HG02763 (cell line): ENCODE results near the gene NOTCH2.
"Not testable (repeated sequence)": the region's sequence is repeated elsewhere in the genome, so short reads cannot be mapped to it uniquely, and the experiment has no call there.

ENCODE experiments used
- ATAC-seq: cut with Tn5 transposase; IDR thresholded peaks from one replicate; pipeline ENCODE4 v1.9.1; 2021; ENCODE audit warnings: mild to moderate bottlenecking, moderate library complexity; ENCODE audit not compliant: unreplicated experiment

The NOTCH2 gene

GRCh38 chr1:120069920-120070214 lies 405 bp upstream of the NOTCH2 start:
- not testable (repeated sequence) for ATAC-seq

GRCh38 chr1:120068683-120069066 lies 787 bp downstream of the NOTCH2 start:
- ATAC-seq: not testable (repeated sequence)

- not testable (repeated sequence) for ATAC-seq
Observed at GRCh38 chr1:120048208-120048607, 21.3 kb downstream of the NOTCH2 start.

GRCh38 chr1:120041771-120042170 lies 27.7 kb downstream of the NOTCH2 start:
- not testable (repeated sequence) for ATAC-seq

GRCh38 chr1:120032253-120032652 lies 37.2 kb downstream of the NOTCH2 start:
- ATAC-seq: not testable (repeated sequence)

GRCh38 chr1:120023791-120024190 lies 45.7 kb downstream of the NOTCH2 start:
- not testable (repeated sequence) for ATAC-seq

- not testable (repeated sequence) for ATAC-seq
Observed at GRCh38 chr1:120014978-120015377, 54.5 kb downstream of the NOTCH2 start.

- ATAC-seq: not testable (repeated sequence)
Observed at GRCh38 chr1:120008320-120008719, 61.1 kb downstream of the NOTCH2 start.

GRCh38 chr1:120007850-120008249 lies 61.6 kb downstream of the NOTCH2 start:
- not testable (repeated sequence) for ATAC-seq

GRCh38 chr1:120001035-120001434 lies 68.4 kb downstream of the NOTCH2 start:
- not testable (repeated sequence) for ATAC-seq

GRCh38 chr1:119996731-119997312 lies 72.6 kb downstream of the NOTCH2 start:
- not testable (repeated sequence) for ATAC-seq

GRCh38 chr1:119995975-119996374 lies 73.5 kb downstream of the NOTCH2 start:
- ATAC-seq: not testable (repeated sequence)

GRCh38 chr1:119988306-119989062 lies 81.0 kb downstream of the NOTCH2 start:
- no peak for ATAC-seq

- no peak for ATAC-seq
Observed at GRCh38 chr1:119987686-119988085, 81.8 kb downstream of the NOTCH2 start.

- no peak for ATAC-seq
Observed at GRCh38 chr1:119987112-119987511, 82.3 kb downstream of the NOTCH2 start.

- ATAC-seq: no peak
Observed at GRCh38 chr1:119986007-119986497, 83.4 kb downstream of the NOTCH2 start.

- ATAC-seq: no peak
Observed at GRCh38 chr1:119984771-119985170, 84.7 kb downstream of the NOTCH2 start.

GRCh38 chr1:119981986-119982815 lies 87.3 kb downstream of the NOTCH2 start:
- ATAC-seq: no peak

- ATAC-seq: no peak
Observed at GRCh38 chr1:119981496-119981895, 88.0 kb downstream of the NOTCH2 start.

GRCh38 chr1:119978018-119978505 lies 91.4 kb downstream of the NOTCH2 start:
- ATAC-seq: no peak

GRCh38 chr1:119977113-119977736 lies 92.2 kb downstream of the NOTCH2 start:
- not testable (repeated sequence) for ATAC-seq
